ENCODE measurements around the gene MFAP3.

MFAP3 gene

GRCh38 chr5:154077696-154078095 lies 38.9 kb downstream of the MFAP3 start:
- ATAC-seq (ENCODE audit: low read depth) (peak; percentile 92), DNase-seq (ENCODE audit: low spot score) (no peak)
- no peaks in the 10 kb centered on the region for H3K27me3 ChIP-seq (ENCODE audit: insufficient read depth, poor library complexity, severe bottlenecking)
- H3K27ac ChIP-seq (ENCODE audit: poor library complexity, severe bottlenecking), result no peak overlapping the region
- H3K36me3 ChIP-seq (ENCODE audit: low read depth), result no peaks in the 10 kb centered on the region
- no peak overlapping the region for H3K4me3 ChIP-seq (ENCODE audit: severe bottlenecking)
- H3K9me3 ChIP-seq (ENCODE audit: severe bottlenecking), result no peaks in the 10 kb centered on the region
- no peak for TF ChIP-seq CTCF (IDR thresholded peaks at IDR 0.05; ENCODE audit: poor library complexity, severe bottlenecking)
- H3K4me1 ChIP-seq (ENCODE audit: insufficient read depth, poor library complexity, severe bottlenecking), result no peaks in the 10 kb centered on the region

DNA sequence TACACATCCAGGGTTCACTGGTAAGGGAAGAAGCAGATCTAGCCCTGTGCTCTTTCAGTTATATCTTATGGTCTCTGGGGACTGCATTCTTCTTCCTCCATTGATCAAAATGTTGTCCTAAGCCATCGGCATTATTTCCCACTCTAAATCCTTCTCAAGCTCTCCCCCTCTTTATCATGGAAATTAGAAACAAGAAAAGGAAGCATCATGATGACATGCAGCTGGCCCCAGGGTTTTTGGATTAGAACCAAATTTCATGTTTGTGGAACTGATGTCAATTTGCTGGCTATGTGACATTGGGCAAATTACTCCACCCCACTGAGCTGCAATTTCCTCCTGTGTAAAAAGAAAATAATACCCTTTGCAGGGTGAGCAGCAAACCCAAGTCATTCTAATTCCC lies 39.5 kb downstream of the MFAP3 start:
- no peak for ATAC-seq (ENCODE audit: low read depth)
- H3K9me3 ChIP-seq (ENCODE audit: severe bottlenecking), result no peaks in the 10 kb centered on the region
- no peak for DNase-seq (ENCODE audit: low spot score)

DNA sequence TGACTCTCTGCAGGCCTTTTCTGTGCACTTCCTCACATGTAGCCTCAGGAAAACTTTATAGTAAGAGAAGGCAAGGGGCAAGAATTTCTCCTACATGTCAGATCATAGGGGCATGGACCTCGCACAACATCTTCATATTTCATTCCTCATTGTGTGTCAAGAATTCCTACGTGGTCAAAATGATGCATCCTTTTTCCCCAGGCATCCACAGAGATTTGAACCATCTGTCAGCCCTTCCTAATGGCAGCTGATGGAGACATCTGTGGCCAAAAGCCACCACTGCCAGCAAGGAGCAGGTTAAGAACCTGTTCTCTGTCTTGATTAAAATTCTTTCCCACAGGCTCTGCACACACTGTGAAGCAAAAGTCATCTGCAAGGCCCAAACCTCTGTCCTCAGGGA lies 42.5 kb downstream of the MFAP3 start:
- H3K27me3 ChIP-seq (ENCODE audit: insufficient read depth, poor library complexity, severe bottlenecking), result peaks cover 6% of the 10 kb centered on the region
- H3K4me3 ChIP-seq (ENCODE audit: severe bottlenecking), result no peak overlapping the region
- ATAC-seq (ENCODE audit: low read depth), result no peak
- DNase-seq (ENCODE audit: low spot score), result no peak
- no peak overlapping the region for H3K27ac ChIP-seq (ENCODE audit: poor library complexity, severe bottlenecking)
- H3K4me1 ChIP-seq (ENCODE audit: insufficient read depth, poor library complexity, severe bottlenecking), result no peaks in the 10 kb centered on the region
- no peaks in the 10 kb centered on the region for H3K9me3 ChIP-seq (ENCODE audit: severe bottlenecking)
- no peak for TF ChIP-seq CTCF (IDR thresholded peaks at IDR 0.05; ENCODE audit: poor library complexity, severe bottlenecking)
- no peaks in the 10 kb centered on the region for H3K36me3 ChIP-seq (ENCODE audit: low read depth)

More for the DNA sequence above, 39.5 kb downstream of the MFAP3 start:
- H3K27ac ChIP-seq (ENCODE audit: poor library complexity, severe bottlenecking), result no peak overlapping the region
- H3K4me3 ChIP-seq (ENCODE audit: severe bottlenecking), result no peak overlapping the region
- no peaks in the 10 kb centered on the region for H3K4me1 ChIP-seq (ENCODE audit: insufficient read depth, poor library complexity, severe bottlenecking)
- H3K36me3 ChIP-seq (ENCODE audit: low read depth), result no peaks in the 10 kb centered on the region
- TF ChIP-seq CTCF (IDR thresholded peaks at IDR 0.05; ENCODE audit: poor library complexity, severe bottlenecking), result no peak
- H3K27me3 ChIP-seq (ENCODE audit: insufficient read depth, poor library complexity, severe bottlenecking), result no peaks in the 10 kb centered on the region

GRCh38 chr5:154084062-154084639 lies 45.4 kb downstream of the MFAP3 start:
- DNase-seq (ENCODE audit: low spot score), result no peak
- Histone ChIP-seq H3K4me3 (ENCODE audit: severe bottlenecking) (no peak overlapping the region), H3K27me3 (ENCODE audit: insufficient read depth, poor library complexity, severe bottlenecking) (peaks cover 16% of the 10 kb centered on the region), H3K27ac (ENCODE audit: poor library complexity, severe bottlenecking) (no peak overlapping the region), H3K9me3 (ENCODE audit: severe bottlenecking) (no peaks in the 10 kb centered on the region), H3K4me1 (ENCODE audit: insufficient read depth, poor library complexity, severe bottlenecking) (no peaks in the 10 kb centered on the region), H3K36me3 (ENCODE audit: low read depth) (no peaks in the 10 kb centered on the region)
- TF ChIP-seq CTCF (IDR thresholded peaks at IDR 0.05; ENCODE audit: poor library complexity, severe bottlenecking), result no peak
- no peak for ATAC-seq (ENCODE audit: low read depth)

DNA sequence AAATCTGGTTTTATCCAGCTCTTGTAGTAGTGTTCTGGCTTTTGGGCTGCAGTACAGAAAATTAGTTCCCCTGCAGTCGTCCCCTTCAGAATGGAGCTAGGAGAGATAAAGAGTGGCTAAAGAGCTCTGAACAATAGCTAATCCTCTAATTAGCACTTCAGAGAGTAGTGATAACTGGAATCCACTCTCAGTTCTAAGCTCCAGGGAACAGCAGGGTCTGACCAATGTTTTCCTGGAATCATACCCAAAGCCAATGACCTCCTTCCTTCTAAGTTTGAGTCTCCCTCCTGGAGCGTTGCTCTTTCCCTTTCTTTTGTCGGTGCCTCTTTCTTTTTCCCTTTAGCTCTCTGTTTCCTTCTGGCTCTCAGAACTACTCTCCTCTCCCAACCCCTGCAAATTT lies 47.4 kb downstream of the MFAP3 start:
- Histone ChIP-seq H3K27ac (ENCODE audit: poor library complexity, severe bottlenecking) (no peak overlapping the region), H3K4me1 (ENCODE audit: insufficient read depth, poor library complexity, severe bottlenecking) (no peaks in the 10 kb centered on the region), H3K36me3 (ENCODE audit: low read depth) (no peaks in the 10 kb centered on the region), H3K9me3 (ENCODE audit: severe bottlenecking) (no peaks in the 10 kb centered on the region), H3K27me3 (ENCODE audit: insufficient read depth, poor library complexity, severe bottlenecking) (peaks cover 16% of the 10 kb centered on the region), H3K4me3 (ENCODE audit: severe bottlenecking) (no peak overlapping the region)
- DNase-seq (ENCODE audit: low spot score) (no peak), ATAC-seq (ENCODE audit: low read depth) (no peak)
- TF ChIP-seq CTCF (IDR thresholded peaks at IDR 0.05; ENCODE audit: poor library complexity, severe bottlenecking), result no peak

Data from RWPE2 (cell line).